ACHN (cell line): ENCODE measurements around the gene OR10Z1.

Source experiments
- DNase-seq: peaks from one replicate; pipeline ENCODE4 v3.0.0-alpha.2; 2015
- in situ Hi-C: cut with HindIII; loops from 2 replicates; pipeline ENCODE4 v1.10.0; 2017; ENCODE audit warnings: low sequenced_read_pairs, low pct_ligation_motif_present, low pct_unique_long_range_greater_than_20kb

Gene OR10Z1

GRCh38 chr1:158654086-158654485, 49.0 kb downstream of the OR10Z1 start:
- in situ Hi-C loops: no loop called here

GRCh38 chr1:158654571-158654970, 49.5 kb downstream of the OR10Z1 start:
- DNase-seq: no peak
- in situ Hi-C loops: no loop called here

More at GRCh38 chr1:158654086-158654485, 49.0 kb downstream of the OR10Z1 start:
- no peak for DNase-seq
